ENCODE results near the gene USB1.
"Not testable (repeated sequence)": the region's sequence is repeated elsewhere in the genome, so short reads cannot be mapped to it uniquely, and the experiment has no call there.

Gene USB1

GRCh38 chr16:57970319-57970718, 30.9 kb upstream of the USB1 start:
- DNase-seq (ENCODE audit: low read depth), result no peak

DNA sequence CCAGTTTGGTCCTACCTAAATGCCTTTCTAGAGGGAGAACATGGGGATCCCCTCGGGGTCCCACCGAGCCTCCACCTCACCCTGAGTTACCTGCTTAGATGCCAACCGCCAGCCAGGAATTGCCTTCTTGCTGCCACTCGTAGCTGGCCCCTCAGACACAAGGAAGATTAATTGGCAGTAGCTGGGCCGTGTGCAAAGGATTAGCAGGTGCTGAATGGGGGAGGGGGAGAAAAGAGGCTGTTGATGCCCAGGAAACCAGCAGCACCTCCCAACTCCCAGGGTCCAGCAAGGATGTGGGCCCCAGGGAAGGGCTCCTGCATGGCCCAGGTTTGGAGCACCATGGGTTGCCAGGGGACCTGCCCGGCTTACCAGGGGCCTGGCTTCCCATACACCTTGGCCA, 30.2 kb upstream of the USB1 start, which contains the start of gene CNGB1:
Gene CNGB1, minus strand, starts transcription at position 159 of the 400 bp plus-strand sequence. CDS start 3,842 bp downstream, outside the sequence.
- DNase-seq (ENCODE audit: low read depth), result no peak

DNA sequence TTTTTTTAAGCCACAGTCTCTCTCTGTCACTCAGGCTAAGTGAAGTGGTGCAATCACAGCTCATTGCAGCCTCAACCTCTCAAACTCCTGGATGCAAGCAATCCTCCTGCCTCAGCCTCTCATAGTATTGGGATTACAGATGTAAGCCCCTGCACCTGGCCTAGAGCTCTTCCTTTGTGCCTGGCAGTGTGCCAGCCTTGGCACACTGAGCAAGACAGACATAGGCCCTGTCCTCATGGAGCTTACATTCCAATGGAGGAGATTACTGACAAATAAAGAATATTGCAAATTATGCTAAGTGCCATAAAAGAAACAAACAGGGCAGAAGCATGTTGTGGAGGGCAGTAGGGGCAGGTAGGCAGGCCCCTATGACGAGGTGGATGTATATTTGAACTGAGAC, 29.4 kb upstream of the USB1 start:
- no peak for DNase-seq (ENCODE audit: low read depth)

DNA sequence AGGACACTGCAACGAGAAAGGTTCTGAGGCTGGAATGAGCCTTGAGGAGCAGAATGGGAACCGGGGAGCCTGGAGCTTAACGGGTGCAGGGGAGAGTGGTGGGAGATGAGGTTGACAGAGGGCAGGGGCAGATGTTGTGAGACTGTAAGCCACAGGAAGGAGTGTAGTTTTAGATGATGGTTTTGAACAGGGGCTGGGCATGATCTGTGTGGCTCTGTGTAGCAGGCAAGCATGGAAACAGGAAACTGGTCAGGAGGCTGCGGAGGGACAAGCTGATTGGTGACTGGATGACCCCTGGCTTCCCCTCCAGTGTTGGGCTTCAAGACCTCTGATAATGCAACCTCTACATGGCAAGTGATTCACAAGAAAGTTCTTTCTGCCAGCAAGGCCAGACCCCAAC, 28.9 kb upstream of the USB1 start:
- no peak for DNase-seq (ENCODE audit: low read depth)

DNA sequence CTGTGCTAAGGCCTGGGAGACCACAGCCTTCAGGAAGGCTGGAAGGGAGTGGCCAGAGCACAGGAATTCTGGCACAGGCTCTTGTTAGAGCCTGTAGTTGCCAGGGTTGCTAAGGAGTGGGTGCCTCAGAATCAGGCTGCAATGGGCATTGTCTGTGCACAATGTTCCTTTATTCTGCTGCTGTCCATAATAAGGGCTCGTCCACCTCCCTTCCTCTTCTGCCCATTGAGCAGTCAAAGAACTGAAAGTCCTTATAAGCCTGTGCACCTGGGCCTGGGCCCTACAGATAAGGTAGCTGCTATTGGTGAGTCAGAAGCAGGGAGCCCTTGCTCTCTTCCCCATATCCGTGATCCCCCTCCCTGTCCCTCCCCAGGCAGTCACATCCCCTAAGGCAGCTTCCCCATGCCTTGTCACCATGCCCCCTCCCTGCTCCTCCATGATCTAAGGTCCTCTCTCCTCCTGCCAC, 24.8 kb upstream of the USB1 start:
- no peak for DNase-seq (ENCODE audit: low read depth)

GRCh38 chr16:57977418-57978069, 23.7 kb upstream of the USB1 start:
- DNase-seq (ENCODE audit: low read depth), result no peak

- DNase-seq (ENCODE audit: low read depth), result not testable (repeated sequence)
These were observed 23.1 kb upstream of the USB1 start for GRCh38 chr16:57978070-57978465.

DNA sequence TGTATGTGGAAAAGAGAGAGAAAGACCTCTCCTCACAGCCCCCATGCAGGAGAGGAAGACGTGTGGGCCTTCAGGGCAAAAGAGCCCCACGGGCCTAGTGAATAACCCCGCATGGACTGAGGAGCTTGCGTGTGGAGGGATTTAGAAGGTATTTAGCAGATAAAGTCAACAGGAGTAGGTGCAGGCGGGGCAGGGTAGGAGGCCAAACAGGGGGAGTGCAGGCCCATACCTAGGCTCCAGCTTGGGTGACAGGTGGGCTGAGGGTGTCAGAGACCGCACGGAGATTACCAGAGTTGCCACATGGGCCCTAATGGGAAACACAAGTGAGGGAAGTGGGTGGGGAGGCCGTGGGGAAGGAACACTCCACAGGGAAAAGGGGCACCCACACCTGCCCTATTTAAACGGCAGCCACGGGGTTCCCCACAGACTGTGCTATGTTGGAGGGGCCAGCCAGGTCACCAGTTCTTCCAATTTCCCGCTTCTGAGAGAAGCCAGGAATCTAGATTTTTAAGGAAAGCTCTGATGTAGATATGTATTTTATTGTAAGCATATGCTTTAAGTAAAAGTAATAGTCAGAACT, 22.1 kb upstream of the USB1 start:
- DNase-seq (ENCODE audit: low read depth), result no peak

DNA sequence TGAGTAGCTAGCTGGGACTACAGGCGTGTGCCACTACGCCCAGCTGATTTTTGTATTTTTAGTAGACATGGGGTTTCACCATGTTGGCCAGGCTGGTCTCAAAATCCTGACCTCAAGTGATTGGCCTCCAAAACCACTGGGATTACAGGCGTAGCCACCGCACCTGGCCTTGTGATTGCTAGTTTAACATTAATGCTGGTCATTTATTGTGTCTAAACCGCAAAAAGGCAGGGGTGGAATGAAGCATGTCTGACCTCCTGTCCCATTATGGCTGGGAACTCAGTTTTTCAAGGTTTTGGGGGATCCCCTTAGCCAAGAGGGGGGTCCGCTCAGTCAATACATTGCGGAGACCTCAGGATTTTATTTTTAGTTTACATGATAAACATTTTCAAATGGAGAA, 19.6 kb upstream of the USB1 start:
- DNase-seq (ENCODE audit: low read depth), result no peak

- no peak for DNase-seq (ENCODE audit: low read depth)
These were observed 18.8 kb upstream of the USB1 start for GRCh38 chr16:57982385-57982784.

DNA sequence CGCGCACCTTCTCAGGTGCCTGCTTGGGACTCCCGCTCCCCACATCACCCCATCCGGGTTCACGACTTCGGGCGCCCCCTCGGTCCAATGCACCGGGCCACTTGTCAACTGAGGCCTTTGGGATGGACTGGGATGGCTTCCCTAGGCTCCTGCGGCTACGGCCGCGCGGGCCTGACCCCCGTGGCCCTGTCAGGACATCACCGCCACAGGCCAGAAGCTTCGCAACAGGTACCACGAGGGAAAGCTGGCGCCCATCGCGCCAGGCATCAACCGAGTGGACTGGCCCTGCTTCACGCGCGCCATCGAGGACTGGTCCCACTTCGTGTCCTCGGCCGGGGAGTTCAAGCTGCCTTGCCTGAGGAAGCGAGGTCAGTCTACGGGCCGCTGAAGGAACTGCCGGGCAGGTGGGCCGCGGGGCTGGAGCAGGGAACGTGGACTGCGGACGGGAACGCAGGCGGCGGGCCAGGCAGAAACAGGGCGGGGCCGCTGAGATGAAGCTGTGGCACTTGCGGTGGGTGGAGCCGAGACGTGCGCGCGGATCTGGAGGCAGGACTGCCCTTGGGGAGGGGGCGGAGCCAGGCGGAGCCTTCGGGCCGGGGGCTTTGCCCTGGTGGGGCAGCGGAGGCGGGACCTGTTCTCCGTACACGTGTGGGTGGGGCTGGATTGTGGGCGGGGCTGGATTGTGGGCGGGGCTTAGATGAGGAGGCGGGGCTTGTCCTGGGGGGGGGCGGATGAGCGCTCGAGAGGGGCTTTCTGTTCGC, 16.6 kb upstream of the USB1 start:
- DNase-seq (ENCODE audit: low read depth), result peak; percentile 86

GRCh38 chr16:57985204-57986181, 15.7 kb upstream of the USB1 start:
- DNase-seq (ENCODE audit: low read depth), result no peak

DNA sequence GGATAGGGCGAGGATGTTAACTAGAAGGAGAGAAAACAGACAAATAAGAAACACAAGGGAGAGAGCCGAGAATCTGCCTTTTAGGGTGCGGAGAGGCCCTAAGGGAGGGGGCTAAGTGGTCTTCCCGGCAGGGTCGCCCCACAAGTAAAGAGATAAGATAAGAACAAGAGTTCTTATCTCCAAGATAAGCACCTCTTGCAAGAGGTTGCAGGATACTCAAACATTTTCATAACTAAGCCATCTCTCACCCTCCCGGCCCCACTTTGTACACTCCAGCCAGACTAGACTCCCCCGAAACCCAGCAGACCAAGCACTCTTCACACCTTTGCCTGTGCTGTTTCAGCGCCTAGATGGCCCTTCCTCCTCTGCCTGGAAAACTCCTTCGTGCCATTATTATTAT, 15.0 kb upstream of the USB1 start:
- DNase-seq (ENCODE audit: low read depth), result no peak

DNA sequence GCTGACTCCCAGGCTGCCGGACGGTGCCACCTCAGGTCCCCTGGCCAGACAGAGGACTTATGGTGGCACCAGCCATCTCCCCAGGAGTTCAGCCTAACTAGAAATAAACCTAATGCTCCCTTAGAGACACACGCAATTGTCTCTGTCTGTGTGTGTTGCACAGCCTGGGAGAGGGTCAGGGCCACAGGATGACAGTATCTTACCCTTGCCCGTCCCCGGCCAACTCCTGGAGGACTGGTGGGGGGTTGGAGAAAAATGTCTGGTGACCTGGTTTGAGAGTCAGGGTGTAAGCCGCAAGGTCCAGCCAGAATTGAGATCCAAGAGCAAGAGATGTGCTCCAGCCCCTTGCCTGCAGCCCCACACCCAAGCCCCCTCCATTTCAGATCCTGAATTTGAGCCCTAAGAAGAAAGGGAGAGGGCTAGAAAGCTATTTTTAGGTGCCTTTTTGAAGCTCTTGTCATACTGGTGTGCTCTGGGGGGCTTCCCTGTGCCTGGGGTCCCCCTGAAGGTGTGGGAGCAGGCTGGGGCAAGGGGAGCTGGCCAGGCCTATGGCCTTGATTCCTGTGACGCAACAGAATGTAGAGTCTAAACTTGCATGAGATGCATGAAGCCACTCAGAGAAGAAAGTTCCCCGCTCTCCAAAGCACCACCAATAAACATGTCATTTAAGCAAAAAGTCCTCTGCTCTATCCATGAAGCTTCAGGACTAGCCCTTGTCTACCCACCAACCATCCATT, 13.6 kb upstream of the USB1 start:
- no peak for DNase-seq (ENCODE audit: low read depth)

DNA sequence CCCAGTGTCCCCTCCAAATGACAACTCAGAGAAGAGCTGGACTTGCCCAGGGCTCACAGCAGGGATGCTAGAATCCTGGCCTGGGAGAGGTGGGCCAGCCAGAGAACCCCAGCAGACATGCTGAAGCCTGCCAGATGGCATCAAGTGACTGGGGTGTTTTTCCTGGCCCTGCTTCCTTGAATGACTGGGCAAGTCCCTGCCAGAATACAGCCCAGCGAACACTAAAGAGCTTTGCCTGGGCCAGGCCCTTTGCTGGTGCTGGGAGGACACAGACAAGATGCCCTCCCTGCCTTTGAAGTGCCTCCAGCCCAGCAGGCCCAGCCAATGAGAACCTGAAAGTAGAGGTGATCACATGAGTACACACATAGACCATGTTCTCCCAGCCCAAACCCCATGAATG, 12.3 kb upstream of the USB1 start:
- no peak for DNase-seq (ENCODE audit: low read depth)

GRCh38 chr16:57991551-57992059, 9.6 kb upstream of the USB1 start:
- DNase-seq (ENCODE audit: low read depth), result no peak

GRCh38 chr16:57992084-57992483, 9.1 kb upstream of the USB1 start:
- DNase-seq (ENCODE audit: low read depth), result no peak

DNA sequence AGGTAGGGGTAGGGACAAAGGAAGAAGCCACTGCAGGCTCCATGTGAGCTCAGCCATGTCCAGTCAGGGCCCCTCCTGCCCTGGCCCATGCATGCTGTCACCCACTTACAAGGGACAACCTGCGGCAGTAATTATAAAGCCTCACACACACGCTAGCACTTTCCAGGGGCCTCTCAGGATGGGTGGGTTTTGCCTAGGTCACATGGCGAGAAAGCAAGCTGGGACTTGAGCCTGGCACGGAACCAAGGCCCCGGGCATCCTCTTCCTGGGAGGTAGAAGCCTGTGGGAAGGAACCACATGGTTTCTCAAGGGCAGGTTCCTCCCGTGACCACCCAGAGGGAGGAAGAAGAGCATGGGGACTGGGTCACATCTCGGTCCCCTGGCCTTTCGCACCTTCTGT, 7.8 kb upstream of the USB1 start:
- no peak for DNase-seq (ENCODE audit: low read depth)

GRCh38 chr16:57993897-57994296, 7.3 kb upstream of the USB1 start:
- no peak for DNase-seq (ENCODE audit: low read depth)

DNA sequence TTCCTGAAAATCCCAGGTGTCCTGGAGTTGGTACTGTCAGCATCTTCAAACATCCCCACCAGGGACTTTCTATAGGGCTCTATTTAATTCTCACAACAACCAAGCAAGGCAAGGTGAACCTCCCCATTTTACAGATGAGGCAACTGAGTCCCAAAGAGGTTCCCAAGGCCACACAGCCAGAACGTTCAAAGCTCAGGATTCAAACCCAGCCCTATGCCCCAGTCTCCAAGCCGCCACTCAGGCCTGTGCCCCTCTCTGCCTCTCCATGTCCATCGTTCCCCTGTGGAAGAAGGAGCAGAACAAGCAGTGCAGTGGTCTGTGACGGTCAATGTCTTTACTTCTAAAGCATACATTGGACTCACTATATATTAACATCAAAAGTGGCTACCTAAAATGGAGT, 6.8 kb upstream of the USB1 start:
- DNase-seq (ENCODE audit: low read depth), result no peak

GRCh38 chr16:57994778-57995177, 6.4 kb upstream of the USB1 start:
- DNase-seq (ENCODE audit: low read depth), result no peak
